OCI-LY3 (cell line): ENCODE measurements around the gene RAB24.

Experiments used
- CTCF ChIP-seq: fragments of 200-600, 300-600 bp; sonication (generic); IDR thresholded peaks from 2 replicates; pipeline ENCODE4 v1.5.1; 2014; ENCODE audit warnings: antibody characterized with exemption, low read length, low read depth
- EZH2phosphoT487 ChIP-seq: fragments of 200-600 bp; shearing (Covaris generic); IDR thresholded peaks from 2 replicates; pipeline ENCODE4 v1.6.1; 2018; ENCODE audit warnings: antibody characterized with exemption, mixed run types, low read depth

- TF ChIP-seq CTCF (no peak), EZH2phosphoT487 (no peak)
Observed at GRCh38 chr5:177332896-177333260, 29.4 kb upstream of the RAB24 start.
